T-helper 1 cell treated with Interleukin-12 subunit alpha and Interleukin-12 subunit beta and Interleukin-4 antibody, amounts not matched to agents 30 ng/mL and 1 ng/mL, for 36 hours (primary cell): ENCODE data around the gene RGS6. TPM values are rescaled to one million over a fixed set of nuclear protein-coding genes. Genes with fewer than 3 reads are reported as not detected.

Source experiments
- intact Hi-C: fragments of 100-400 bp; cut with micrococcal nuclease; formaldehyde crosslinking; loops from one replicate; pipeline ENCODE4 v1.15.1; 2024
- total RNA-seq: library from RNA; stranded (reverse); gene quantifications from 2 replicates; pipeline ENCODE4 v1.2.3, GENCODE V29; 2022

The RGS6 gene
- total RNA-seq, 1 donor from 2014 or later = 3.0 TPM

GRCh38 chr14:72154645-72155378 is 222.6 kb downstream of the RGS6 start:
- intact Hi-C loops = no loop called here

DNA sequence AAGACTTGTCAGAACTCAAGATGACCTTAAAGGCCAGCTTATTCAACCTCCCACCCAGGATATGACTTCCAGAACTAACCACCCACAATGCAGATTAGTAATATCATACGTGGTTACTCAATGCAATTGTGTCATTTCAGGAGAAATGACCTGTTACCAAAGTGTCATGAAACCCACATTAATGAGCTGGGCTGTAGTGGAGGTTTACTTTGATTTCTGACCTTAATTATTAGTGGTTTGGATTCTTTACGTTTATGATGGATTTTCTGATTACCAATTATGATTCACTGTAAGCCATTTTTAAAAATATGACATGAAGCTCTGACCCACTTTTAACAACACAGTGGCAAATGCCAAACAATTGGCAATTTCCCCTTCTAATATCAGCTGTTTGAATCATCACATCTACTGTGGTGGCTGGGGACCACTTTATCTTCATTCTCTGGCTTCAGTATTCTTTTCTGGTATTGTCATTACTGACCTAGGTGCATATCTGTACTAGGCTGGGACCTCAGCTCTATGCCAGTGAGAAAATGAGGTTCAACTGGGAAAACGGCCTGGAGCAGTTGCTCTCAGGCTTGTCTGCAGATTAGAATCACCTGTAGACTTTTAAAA is 223.3 kb downstream of the RGS6 start:
- intact Hi-C loops = no loop called here

DNA sequence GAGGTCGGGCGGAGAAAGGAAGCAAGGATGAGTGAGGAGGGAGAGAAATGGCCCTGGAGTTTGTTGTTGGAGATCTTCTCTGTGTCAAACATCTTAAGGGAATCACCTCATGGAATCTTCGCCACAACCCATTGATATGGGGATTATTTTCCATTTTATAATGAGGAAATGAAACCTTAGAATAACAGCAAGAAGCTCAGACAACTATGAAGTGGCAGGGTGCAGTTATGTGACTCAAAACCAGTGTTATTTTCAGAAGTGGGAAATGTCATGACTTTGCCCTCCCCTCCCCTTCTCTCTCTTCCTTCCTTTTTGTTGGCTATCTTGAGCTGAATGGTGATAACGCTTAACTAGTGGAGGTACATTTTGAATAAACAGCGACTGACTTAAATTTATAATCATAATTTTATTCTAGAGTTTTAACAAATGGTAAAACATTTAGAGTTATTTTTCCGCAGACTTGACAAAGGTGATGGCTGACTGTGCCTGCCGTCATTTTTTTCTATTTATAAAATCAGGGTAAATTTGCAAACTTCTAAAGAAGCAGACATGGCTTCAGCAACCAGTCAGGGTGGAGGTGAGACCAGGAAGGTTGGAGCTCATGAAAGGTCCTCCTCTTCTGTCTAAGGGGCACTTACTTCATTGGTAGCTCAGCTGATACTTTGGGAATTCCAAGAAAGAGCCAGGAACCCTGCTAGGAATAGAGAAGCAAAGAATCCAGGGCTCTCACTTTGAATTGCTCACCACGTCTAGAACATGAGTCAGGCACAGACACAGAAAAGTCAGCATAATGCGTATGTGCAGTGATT is 232.4 kb downstream of the RGS6 start:
- intact Hi-C loops = no loop called here

GRCh38 chr14:72165229-72165698 is 233.0 kb downstream of the RGS6 start:
- intact Hi-C loops = no loop called here

GRCh38 chr14:72169521-72169920 is 237.3 kb downstream of the RGS6 start:
- intact Hi-C loops = no loop called here

GRCh38 chr14:72172049-72172448 is 239.8 kb downstream of the RGS6 start:
- intact Hi-C loops = no loop called here

DNA sequence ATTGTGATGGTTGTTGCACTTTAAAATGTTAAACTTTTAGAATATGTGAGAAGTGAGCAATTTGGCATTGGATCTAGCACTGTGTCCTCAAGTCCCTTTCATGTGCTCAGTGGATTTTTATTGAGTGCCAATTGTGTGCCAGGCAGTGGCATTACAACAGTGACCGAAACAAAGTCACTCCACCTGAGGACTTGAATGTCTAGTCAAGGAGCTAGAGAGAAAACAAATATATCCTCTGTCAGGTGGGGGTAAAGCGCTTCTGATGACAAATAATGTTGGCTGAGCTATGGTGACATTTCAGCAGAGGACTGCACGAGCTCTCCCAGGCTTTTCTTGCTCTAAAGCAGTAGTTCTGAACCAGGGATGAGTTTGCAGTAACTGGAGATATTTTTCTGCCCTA is 240.4 kb downstream of the RGS6 start:
- intact Hi-C loops = no loop called here

DNA sequence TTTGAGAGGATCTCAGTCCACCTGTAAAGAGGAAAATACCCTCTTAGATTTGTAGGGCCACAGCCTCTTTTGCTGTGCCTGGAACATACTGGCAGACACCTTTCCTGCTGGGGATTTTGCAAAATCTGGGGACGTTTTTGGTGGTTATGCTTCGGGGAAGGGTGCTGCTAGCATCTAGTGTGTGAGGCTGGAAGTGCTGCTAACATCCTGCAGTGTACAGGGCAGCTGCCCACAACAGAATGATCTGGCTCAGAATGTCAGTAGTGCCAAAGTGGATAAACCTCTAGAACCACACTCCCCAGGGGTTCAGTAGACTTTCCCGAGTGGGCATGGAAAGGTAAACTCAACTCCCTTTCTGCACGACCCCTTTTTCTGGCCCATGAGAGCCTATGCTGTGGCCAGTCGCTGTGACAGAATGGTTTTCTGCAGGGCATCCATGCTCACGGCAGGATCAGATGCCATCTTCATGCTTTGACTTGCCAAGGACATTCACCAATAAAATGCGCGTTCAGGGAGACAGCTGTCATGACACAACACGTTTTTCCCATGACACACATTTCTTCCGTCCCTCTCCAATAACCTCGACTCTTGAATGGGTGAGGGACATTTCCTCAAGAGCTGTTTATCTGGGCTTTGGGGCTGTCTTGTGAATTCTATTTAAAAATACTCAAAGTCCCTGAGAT is 240.9 kb downstream of the RGS6 start:
- intact Hi-C loops = no loop called here

GRCh38 chr14:72177251-72177650 is 245.0 kb downstream of the RGS6 start:
- intact Hi-C loops = no loop called here

- intact Hi-C loops = no loop called here
Observed at GRCh38 chr14:72178517-72178916, 246.3 kb downstream of the RGS6 start.

DNA sequence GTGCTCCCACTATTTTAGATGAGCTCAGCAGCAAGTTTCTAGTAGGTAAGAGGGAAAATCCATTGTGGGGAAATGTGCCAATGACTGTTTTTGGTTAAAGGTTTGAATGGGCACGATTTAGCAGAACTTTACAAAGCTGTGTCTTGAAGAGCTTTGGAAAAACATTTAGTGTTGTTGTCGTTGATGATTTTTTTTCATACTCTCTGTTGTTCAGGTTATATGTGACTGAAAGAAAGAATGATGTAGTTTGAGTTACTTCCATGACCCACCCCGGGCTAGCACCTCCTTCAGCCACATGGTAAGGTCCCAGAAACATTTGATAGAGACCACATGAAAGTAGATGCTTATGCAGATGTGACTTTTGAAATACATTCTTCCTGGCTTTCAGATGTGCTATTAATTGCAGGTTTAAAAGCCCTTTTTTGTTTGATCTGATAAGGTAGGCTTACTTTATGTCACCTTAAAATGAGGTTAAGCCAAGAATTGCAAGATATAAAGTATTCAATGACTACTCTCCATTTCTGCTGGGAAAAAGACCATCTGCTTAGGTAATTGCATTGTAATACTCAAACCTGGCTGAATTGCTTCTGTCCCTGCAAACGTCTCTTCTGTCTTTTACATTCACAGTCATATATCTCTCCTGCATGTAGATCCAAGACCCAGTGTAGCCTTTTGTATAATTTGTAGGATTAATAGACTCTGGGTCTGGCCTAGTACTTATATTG is 250.6 kb downstream of the RGS6 start:
- intact Hi-C loops = no loop called here

- intact Hi-C loops = no loop called here
Observed at GRCh38 chr14:72183631-72184030, 251.4 kb downstream of the RGS6 start.

DNA sequence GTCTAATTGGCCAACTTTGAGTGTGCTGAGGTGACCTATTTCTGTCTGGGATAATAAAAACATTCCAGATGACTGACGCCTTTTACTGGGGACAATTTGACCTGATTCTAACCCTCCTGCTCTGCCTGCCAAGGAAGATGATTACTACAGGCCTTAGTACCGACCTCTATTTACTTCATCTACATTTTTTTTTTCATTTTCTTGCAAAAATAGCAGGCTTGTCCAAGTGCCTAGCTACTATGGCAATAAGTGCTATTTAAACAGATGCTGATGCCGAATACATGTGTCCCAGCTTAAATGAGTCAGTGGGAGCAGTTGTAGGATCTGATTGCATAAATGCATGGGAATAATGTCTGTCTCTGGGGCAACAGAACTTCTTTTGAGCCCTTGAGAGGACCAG is 254.3 kb downstream of the RGS6 start:
- intact Hi-C loops = no loop called here

DNA sequence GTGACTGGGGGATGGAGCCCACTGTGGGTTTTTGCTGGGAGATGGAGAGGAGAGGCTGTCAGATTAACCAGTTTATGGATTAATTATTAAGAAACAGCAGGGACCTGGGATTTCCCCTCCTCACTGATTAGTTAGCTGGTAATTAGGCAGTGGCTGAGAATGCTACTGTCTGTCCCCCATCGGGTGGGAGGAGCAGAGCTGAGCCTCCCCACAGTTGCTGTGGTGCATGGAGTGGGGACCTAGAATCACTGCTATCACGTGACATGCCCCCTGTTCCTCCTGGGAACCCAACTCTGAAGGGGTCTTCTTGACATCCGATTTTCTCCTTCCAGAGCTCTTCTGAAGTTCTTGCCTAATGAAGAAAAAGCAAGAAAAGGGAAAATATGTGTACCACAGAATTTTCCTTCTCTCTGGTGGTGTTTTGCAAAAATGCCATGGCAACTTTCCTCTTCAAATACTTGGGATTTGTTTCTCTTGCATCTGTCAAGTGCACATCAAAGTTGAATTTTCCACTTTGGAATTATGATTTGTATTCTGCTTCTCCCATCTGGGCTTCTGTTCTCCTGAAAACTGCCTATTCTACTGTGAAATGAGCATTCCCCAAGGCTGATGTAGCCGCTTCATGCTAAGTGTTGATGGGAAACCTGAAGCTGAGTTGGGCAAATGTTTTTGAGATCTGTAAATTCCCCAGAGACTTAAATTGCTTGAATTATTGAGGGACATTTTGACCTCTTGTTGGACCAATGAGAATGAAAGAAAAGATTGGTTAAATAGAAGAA is 264.2 kb downstream of the RGS6 start:
- intact Hi-C loops = no loop called here

DNA sequence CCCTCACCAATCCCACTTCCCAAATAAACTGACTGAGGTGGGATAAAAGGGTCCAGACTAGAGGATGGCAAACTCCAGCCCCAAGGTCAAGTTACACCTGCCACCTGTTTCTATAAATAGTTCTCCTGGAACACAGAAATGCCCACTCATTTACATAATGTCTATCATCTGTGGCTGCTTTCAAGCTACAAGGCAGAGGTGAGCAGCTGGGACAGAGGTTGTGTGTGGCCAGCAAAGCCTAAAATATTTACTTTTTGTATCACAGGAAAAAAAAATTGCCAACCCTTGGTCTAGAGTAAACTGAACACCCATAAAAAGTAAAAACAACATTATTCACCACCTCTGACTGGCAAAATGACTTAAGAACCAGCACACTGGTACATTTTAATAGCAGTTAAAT is 269.4 kb downstream of the RGS6 start:
- intact Hi-C loops = no loop called here

DNA sequence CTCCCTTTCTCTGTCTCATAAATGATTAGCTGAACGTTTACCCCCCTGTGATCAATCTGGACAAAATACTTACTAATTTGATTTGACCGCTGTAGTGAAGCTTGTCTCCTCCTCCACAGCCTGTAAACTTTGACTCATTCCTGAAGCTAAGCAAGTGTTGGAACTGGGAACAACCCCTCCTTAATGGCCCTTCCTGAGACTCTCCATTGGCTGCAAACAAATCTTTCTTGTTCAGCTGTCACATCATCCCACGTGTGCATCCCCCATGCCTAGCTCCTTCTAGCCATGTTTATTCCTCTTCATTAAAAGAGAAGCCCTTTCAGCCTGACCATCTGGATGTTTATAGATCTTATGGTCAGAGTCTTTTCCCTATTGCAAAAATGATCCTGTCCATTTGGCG is 281.2 kb downstream of the RGS6 start:
- intact Hi-C loops = no loop called here

GRCh38 chr14:72215080-72215479 is 282.9 kb downstream of the RGS6 start:
- intact Hi-C loops = no loop called here

DNA sequence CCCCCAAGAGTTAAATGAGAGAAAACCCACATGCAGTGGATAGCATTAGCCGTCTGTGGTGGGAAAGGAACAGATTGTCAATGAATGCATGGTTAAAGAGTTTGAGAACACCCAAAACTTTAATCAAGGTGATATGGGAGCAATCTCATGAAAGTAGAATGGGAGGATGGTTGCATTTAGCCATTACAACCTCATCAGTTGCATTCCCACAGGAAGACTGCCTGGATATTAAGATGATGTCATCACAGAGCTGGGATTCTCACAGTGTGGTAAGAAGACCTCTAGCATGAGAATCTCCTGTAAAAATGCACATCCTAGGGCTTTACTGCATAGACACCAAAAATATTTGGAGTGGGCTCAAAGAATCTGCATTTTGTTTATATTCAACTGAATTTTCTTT is 284.9 kb downstream of the RGS6 start:
- intact Hi-C loops = no loop called here

- intact Hi-C loops = no loop called here
Observed at GRCh38 chr14:72222046-72222445, 289.8 kb downstream of the RGS6 start.

DNA sequence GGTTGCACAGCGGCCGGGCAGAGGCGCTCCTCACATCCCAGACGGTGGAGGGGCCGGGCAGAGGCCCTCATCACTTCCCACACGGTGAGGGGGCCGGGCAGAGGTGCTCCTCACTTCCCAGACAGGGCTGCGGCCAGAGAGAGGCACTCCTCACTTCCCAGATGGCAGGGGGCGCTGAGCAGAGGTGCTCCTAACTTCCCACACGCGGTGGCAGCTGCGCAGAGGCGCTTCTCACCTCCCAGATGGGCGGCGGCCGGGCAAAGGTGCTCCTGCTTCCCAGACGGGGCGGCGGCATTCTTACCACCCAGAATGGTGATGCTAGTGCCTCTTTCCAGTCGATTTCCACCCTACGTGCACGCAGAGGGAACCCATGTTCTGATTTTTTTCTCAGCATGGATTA is 304.4 kb downstream of the RGS6 start:
- intact Hi-C loops = no loop called here
